Stimulated activated CD4-positive, alpha-beta T cell treated with anti-CD3 and anti-CD28 coated beads, Interleukin-1b, Interleukin-23, amount 100 ng/mL, for 24 hours (primary cell): Measurements from ENCODE around the gene ZNF624.
A peak's percentile ranks its signal among the peaks of the same experiment; 100 is the strongest.

Experiments
- DNase-seq, 4 experiments: peaks; one replicate each; pipeline ENCODE4 v3.0.0-alpha.2; 2020; ENCODE audit warnings: low read depth in 4 of 4, low spot score in 1 of 4

The ZNF624 gene

DNA sequence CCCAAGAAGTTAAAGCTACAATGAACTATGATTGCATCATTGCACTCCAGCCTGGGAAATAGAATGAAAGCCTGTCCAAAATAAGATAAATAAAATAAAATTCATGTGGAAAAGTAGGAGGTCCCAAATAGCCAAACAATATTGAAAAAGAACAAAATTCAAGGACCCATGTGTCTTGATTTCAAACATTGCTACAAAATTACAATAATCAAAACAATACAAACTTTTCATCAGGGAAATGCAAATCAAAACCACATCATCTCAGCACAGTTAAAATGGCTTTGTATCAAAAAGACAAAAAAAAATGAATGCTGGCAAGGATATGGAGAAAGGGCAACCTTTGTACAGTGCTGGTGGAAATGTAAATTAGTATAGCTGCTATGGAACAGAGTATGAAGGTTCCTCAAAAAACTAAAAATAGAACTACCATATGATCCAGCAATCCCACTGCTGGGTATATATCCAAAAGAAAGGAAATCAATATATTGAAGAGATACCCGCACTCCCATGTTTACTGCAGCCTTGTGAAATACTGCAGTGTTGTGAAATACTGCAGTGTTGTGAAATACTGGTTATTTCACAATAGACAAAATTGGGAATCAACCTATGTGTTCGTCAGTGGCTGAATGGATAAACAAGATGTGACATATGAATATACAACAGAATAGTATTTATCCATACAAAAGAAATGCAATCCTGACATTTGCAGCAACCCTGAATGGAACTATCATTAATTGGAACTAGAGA is 60.1 kb downstream of the ZNF624 start:
- DNase-seq = no peak

- peak; percentile 81 to 91 (median 88) for DNase-seq
Measured at GRCh38 chr17:16589097-16589969, 64.3 kb downstream of the ZNF624 start.

DNA sequence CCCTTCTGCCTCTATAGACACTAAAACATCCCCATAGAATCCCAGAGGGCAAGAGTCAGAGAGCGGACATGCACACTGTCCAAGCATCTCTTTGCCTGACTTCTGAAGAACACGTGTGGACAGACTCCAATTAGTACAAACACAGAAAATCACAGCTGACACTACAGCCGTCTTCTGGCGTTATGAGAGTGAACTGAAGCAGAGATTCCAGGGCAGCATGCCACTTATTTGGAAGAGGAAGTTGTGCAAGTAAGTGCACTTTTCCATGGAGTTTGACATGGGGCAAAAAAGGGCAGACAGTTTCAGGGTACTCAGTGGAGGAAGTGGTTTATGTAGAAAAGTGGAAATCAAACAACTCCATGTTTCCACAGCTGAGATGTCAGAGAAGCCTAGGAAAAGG is 67.9 kb downstream of the ZNF624 start:
- DNase-seq = no peak

DNA sequence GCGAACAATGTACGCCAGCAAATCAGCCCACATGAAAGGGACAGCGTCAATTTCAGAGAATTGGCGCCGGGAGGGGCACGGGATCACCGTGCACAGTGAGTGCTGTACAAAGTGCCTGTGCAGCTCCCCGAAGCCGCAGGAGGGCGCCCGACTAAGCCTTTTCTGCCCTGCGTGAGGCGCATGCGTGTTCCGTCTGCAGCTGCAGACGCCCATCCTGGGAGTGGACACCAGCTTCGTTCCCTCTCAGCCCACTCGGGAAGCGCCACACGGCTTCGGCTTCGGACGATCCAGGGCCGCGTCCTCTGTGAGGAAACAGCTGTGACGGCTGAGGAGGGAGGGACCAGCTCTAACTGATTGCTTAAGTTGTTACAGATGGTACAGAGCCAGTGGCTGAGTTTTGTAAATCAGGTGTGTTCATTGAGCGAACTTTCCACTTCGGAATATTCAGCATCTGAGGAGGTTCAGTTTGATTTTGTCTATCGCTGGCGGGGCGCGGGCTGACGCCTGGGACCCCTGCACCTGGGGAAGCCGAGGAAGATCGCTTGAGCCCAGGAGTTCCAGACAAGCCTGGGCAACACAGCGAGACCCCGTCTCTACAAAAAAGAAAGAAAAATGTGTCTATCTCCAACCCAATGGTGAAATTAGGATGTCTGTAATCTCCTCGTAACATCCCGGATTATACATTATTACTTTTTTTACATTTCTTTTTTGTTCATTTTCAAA is 69.2 kb downstream of the ZNF624 start:
- DNase-seq = peak; percentile 81 to 90 (median 88)

GRCh38 chr17:16583781-16584180 is 69.9 kb downstream of the ZNF624 start:
- DNase-seq = no peak

GRCh38 chr17:16573466-16573865 is 80.2 kb downstream of the ZNF624 start:
- no peak for DNase-seq
